ELF-1 (cell line): ENCODE measurements around the gene CETN2.
"Not testable (repeated sequence)": the region's sequence is repeated elsewhere in the genome, so short reads cannot be mapped to it uniquely, and the experiment has no call there.

ENCODE experiments used
- DNase-seq: peaks from one replicate; pipeline ENCODE4 v3.0.0-alpha.2; 2016; ENCODE audit warnings: low read depth, low spot score

The CETN2 gene

DNA sequence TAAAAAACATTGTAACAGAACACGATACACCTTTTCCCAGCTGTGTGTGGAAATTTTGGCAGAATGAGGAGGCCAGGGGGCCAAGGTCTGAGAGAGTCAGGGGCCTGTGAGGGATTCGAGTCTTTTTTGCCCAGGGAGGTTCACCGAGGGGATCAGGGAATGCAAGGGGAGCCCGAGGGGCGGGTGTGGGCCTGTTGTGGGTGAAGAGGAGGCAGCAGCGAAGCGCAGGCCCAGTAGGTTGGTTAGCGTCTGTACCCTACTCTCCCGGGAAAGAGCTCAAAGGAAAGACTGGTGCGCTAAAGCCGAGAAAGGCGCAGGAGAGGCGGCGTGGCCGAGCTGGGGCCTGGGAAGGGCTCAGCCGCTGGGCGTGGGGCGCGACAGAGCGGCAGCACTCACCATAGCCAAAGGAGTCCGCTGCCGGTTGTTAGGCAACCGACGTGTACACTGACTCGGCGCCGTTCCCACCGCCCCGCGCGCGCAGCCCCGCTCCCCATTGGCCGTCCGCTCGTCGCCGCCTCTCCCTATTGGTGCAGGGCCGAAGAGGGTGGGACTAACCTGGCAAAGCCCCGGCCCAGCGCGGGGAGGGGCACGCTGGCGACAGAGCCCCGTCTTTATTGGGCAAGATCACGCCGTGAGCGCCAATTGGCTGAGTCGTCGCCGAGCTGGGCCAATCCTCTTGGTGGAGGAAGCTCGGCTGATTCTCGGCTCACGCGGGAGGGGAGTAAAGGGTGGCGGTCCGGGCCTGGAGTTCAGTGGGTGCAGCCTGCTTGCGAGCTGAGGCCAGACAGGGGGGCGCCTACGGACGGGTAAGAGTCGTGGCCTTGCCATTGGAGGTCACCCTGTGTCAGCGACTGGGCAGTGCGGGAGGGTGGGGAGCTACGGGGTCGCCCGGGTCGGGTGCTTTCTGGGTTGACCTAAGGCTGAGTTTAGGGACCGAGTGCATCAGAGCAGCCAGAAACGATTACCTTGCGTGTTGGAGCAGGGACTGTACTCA is at the start of gene CETN2, which contains the start of gene NSDHL:
TSS of gene CETN2 (minus strand) at position 446 of the 994 bp plus-strand sequence. CDS start at position 399, 47 bp downstream.
TSS of gene NSDHL (plus strand) at position 752 of the 994 bp plus-strand sequence. CDS start 15,262 bp downstream, outside the sequence.
- DNase-seq = peak; percentile 99

DNA sequence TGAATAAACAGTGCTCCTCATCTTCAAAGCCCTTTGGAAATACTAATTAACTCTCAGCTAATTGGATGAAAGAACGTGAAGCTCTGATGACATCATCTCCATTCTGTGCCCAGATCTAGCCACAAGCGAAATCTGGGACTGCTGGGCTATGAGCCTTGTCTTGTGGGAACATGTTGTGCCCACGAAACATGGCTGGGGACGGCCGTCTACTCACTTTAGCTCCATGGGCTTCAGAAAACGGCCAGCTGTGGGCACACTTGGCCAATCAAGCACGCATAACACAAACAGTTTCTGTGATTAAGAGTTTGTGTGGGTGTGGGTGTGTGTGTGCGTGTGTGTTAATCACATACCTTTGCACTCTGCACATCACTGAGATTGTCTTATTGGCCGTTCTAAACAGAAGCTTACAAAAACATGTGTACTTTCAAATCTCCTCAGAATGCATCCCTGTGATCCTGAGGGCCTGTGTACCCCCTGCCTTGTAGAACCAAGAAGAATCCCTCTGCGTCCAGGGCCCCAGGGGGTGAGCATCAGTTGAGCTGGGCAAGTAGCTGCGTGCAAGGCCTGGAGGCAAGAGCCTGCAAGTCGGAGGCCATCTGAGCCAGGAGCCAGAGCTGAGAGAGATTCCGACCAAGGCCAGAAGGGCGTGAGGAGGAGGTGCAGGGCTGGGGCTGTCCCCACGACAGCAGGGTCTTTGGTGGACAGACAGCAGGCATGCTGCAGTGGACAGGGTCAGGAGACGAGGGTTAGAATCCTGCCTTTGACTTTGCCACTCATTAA is 48.6 kb upstream of the CETN2 start:
- DNase-seq = no peak

DNA sequence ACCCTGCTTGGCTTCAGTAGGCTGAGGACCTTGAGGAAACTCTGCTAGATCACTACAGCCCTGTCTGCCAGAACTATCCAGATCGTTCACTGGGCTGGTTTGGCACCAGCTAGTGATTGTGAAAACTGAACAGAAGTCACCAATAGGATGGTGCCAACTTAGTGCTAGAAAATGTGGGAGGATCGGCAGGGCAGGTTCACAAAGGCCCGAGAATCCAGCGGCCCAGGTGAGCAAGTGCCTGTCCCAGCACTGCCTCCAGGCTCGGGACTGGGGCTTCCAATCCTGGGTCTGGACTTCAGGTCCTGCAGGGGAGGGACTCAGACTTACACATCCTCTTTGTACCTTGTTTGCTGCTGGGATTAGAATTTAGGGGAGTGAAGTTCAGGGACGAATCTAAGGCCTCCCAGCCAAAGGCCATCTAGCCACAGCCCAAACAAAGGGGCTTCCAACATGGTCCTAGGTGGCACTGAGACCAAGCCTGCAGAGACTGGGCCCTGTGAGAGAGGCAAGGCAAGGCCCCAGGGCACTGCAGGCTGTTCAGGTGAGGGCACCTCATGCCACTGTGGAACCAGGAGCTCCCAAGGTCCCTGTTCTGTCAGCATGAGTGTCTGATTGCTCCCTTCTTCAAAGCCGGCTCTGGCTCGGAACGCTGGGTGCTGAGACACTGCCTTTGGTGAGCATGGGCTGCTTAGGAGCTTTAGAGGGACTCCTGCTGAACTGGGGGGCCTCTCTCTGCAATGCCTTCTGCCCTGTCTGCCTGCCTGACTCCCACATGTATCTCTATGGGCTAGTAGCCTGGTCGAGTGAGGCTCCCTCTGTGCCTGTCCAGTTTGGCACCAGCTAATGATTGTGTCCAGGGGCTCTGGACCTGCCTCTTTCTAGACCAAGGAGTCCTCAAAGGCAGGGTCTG is 46.6 kb upstream of the CETN2 start:
- no peak for DNase-seq

DNA sequence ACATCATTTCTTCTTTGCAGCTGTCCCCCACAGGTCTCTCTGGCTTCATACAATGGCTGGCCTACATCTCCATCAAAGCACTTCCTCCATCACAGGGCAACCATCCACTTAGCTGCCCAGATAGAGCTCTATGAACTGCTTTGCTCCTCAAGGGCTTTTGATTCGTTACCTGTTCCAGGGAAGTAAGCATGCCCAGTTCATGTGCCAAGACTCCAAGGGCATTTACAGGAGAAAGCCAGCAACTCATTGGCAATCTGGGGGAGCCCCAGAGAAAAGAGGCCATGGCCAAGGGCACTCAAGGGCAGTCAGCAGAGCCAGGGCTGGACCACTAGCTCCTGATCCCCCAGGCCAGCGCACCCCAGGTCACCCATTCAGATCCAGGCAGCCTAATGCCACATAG is 42.8 kb upstream of the CETN2 start:
- no peak for DNase-seq

GRCh38 chrX:152872522-152872921 is 42.0 kb upstream of the CETN2 start:
- DNase-seq = no peak

- DNase-seq = no peak
Measured at GRCh38 chrX:152871260-152871659, 40.7 kb upstream of the CETN2 start.

- no peak for DNase-seq
Measured at GRCh38 chrX:152869972-152870371, 39.4 kb upstream of the CETN2 start.

- no peak for DNase-seq
Measured at GRCh38 chrX:152866386-152866785, 35.8 kb upstream of the CETN2 start.

DNA sequence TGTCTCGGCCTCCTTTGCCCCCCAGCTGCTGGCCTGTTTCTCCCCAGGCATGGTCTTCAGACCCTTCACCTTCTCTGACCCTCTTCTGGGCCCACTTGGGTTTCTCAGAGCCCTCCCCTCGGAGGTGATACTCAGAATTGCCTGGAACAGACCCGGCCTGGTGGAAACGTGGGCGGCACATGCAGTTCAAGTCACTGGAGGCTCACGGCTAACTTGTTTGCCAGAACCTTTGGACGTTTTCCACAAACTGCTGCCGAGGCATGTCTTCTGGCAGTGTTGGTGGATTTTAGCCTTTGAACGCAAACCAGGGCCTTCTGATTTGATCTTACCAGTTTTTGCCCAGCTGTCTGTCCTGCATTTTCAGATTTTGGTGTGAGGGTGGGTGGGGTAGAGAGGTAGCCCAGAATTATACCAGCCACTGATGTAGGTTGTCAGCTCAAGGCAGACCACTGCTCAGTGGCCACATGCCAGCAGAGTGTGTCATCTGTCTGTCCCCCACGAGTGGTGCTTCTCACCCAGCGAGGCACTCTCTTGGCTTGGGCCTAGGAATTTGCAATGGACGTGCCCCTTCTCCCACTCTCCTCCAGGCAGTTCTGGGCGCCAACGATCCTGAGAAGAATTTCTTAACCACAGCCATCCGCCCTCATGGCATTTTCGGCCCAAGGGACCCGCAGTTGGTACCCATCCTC is 34.8 kb upstream of the CETN2 start:
- no peak for DNase-seq

DNA sequence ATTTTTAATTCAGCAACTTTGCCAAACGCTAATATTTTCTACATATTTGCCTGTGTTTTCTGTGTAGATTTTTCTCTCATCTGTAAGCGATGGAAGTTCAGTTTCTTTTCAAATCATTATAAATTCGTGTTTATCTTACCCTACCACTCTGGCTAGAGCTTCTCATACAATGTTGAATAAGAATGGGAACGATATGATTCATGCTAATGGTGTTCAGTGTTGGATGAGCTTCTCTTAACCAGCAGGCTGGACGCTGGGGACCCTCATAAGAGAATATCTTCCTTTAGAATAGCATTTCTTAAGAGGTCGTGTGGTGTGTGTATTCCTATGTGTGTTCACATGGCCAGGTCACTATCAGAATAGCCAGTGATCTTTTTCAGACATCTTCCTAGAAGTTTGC is 31.3 kb upstream of the CETN2 start:
- no peak for DNase-seq

GRCh38 chrX:152861116-152861515 is 30.6 kb upstream of the CETN2 start:
- DNase-seq = no peak

GRCh38 chrX:152853986-152854385 is 23.4 kb upstream of the CETN2 start:
- DNase-seq = no peak

- no peak for DNase-seq
Measured at GRCh38 chrX:152850465-152850864, 19.9 kb upstream of the CETN2 start.

DNA sequence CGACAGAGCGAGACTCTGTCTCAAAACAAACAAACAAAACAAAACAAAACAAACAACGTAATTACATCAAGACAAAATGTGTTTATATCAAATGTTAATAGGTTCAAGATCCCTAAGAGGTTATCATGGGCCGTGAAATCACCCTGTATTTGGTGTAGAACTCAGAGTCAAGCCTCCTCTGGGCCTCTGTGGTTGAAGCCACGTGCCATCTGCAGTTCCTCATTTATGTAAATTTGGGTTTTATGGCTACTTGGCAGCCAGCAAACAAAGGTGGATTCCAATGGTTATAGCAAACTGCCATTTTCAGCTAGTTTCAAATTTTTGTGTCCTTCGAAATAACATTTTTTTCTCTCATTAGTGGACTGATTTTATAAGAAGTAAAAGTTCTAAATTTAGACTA is 16.7 kb upstream of the CETN2 start:
- DNase-seq = no peak

GRCh38 chrX:152845618-152846240 is 15.2 kb upstream of the CETN2 start:
- no peak for DNase-seq

GRCh38 chrX:152844256-152844655 is 13.7 kb upstream of the CETN2 start:
- peak; percentile 19 for DNase-seq

DNA sequence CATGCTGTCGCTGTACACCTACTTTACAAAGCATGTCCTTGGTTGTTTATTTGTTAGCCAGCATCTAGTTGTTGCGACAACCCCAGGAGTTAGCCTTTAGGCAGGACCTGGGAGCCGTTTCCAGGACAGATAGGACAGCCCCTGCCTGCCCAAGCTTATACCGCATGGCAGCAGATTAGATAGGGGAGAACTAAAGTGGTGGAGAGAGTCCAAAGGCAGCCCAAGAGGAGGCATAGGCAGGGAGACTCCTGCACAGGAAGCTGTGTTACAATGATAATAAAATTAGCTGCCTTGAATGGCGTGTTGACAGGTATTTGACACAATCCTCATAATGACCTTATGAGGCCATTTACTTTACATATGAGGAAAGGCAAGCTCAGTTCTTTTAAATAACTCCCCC is 13.3 kb upstream of the CETN2 start:
- DNase-seq = no peak

GRCh38 chrX:152842772-152843338 is 12.3 kb upstream of the CETN2 start:
- no peak for DNase-seq

DNA sequence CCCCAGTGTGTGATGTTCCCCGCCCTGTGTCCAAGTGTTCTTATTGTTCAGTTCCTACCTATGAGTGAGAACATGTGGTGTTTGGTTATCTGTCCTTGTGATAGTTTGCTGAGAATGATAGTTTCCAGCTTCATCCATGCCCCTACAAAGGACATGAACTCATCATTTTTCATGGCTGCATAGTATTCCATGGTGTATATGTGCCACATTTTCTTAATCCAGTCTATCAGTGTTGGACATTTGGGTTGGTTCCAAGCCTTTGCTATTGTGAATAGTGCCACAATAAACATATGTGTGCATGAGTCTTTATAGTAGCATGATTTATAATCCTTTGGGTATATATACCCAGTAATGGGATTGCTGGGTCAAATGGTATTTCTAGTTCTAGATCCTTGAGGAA is 4.9 kb upstream of the CETN2 start:
- DNase-seq = not testable (repeated sequence)

DNA sequence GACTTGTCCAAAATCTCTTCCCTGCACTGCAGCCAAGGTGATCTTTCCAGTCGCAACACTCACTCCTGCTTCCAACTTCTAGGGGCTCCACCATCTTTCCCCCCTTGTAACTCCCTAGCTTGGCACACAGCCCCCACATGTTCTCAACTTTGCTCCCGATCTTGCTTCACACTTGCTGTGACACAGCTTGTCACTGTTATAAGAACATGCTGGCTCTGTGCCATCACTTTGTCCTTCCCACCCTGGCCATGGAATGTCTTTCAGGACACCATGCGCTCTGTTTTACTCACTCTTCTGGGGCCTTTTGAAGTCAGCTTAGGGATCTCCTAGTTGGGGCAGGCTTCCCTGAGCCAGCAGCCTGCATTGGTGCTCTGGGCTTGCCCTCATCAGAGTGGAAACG is 2.8 kb upstream of the CETN2 start:
- no peak for DNase-seq
